ENCODE results near the gene CHEK2. TPM values are rescaled to one million over a fixed set of nuclear protein-coding genes. Genes with fewer than 3 reads are reported as not detected.
"Not testable (repeated sequence)": the region's sequence is repeated elsewhere in the genome, so short reads cannot be mapped to it uniquely, and the experiment has no call there.

Gene CHEK2
- total RNA-seq, 1 experiment from 2014 or later = 61.1 TPM

DNA sequence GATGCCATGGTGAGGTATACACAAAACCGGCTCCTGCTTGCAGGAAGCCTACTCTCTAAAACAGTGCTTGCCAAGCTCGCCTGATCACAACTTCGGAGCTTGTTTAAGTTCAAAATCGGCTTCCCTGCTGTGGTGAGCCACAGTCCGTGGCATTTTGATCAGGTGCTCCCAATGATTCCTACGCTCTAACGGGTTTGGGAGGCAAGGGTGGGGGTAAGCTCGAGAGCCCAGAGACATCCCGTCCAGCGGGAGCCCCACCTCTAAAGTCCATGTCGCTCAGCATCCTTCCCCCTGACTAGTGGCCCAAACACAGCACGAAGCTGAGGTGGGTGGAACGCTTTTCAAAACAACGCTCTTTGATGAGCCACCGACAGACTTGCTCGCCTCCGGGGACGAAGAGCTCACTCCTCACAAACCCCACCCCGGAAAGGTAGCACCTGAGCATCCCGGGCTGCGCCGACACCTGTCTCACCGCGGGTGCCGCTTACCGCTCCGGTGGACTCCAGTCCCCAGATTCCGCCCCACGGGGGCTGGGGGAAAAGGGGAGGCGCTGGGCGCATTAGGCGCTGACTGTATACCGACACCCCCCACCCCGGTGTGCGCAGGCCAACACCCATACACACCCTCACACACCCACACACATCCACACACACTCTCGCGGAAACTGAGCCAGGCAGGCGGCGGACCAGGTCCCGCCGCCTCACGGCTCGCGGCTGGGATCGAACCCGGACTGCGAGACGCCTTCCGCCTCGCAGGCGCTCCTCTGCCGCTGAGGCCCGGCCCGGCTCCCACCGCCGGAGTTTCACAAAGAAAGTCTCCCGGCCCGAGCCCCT lies 62.6 kb downstream of the CHEK2 start:
- not testable (repeated sequence) for H3K27ac ChIP-seq (ENCODE audit: insufficient read length, low read depth, low read length); H3K27me3 ChIP-seq (ENCODE audit: insufficient read depth, low read length); H4K20me1 ChIP-seq (ENCODE audit: control insufficient read depth, insufficient read depth, insufficient read length); H3K23me2 ChIP-seq (ENCODE audit: insufficient read length, low read depth, low read length, poor library complexity, severe bottlenecking); H2BK5ac ChIP-seq (ENCODE audit: insufficient read length, low read length); H3K4me1 ChIP-seq (ENCODE audit: insufficient read depth, low read length); H3K56ac ChIP-seq (ENCODE audit: insufficient read length, low read depth, low read length); H4K8ac ChIP-seq (replicated peaks; ENCODE audit: insufficient read length, low read depth, low read length); H2BK120ac ChIP-seq (ENCODE audit: low read depth, low read length, poor library complexity, severe bottlenecking); H4K5ac ChIP-seq (ENCODE audit: insufficient read length, low read depth, low read length); H3K79me1 ChIP-seq (ENCODE audit: insufficient read depth, low read depth, low read length, poor library complexity, severe bottlenecking); H3K23ac ChIP-seq (ENCODE audit: insufficient read length, low read depth, low read length); H2BK12ac ChIP-seq (ENCODE audit: insufficient read length, low read depth, low read length); H2BK15ac ChIP-seq (ENCODE audit: low read depth, low read length); H3T11ph ChIP-seq (ENCODE audit: low read length); H3K4me1 Mint-ChIP-seq; H3K9me3 Mint-ChIP-seq; H3K36me3 Mint-ChIP-seq (ENCODE audit: insufficient read depth in 1 of 3, low read depth in 3 of 3); H2AK5ac ChIP-seq (ENCODE audit: insufficient read length, low read length); H4K91ac ChIP-seq (ENCODE audit: insufficient read length, low read depth, low read length); H2BK20ac ChIP-seq (ENCODE audit: low read depth, low read length, poor library complexity, severe bottlenecking); H2AFZ ChIP-seq (ENCODE audit: low read length); H3K4ac ChIP-seq (ENCODE audit: low read depth, low read length); H3K27ac Mint-ChIP-seq; H3K79me2 ChIP-seq (ENCODE audit: insufficient read depth, low read length); H3K9me3 ChIP-seq (ENCODE audit: control insufficient read depth, low read depth, low read length)
- H3K4me2 ChIP-seq (ENCODE audit: insufficient read depth, insufficient read length, low read length) = peak overlapping the region; percentile 51
- H3K14ac ChIP-seq (ENCODE audit: insufficient read depth, low read length) = peak overlapping the region; percentile 84; the same call in 1 of the 2 replicates
- no CpG with 5 or more reads among the region's 58 CpGs for WGBS (ENCODE audit: extremely low coverage, insufficient read length, low lambda C conversion rate)
- peak overlapping the region; percentile 77 to 88 for H3K4me3 Mint-ChIP-seq
- H3K18ac ChIP-seq (ENCODE audit: insufficient read length, low read depth, low read length) = peak overlapping the region; percentile 70
- H3K9ac ChIP-seq (ENCODE audit: extremely low read depth, insufficient read length, low read length) = peak overlapping the region; percentile 44
- DNase-seq = peak; percentile 35
- peaks cover 26% of the 10 kb centered on the region for H3K27me3 Mint-ChIP-seq (ENCODE audit: low read depth)

DNA sequence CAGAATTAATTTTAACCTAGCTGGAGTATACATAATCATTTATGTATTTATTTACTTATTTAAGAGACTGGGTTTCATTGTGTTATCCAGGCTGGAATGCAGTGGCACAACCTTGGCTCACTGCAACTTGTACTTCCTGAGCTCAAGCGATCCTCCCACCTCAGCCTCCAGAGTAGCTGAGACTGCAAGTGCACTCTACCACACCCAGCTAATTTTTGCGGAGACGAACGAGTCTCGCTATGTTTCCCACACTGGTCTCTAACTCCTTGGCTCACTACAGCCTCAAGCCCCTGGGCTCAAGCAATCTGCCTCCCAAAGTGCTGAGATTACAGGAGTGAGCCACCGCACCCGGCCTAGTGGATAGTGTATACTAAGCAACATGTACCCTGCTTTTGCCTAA lies 63.5 kb downstream of the CHEK2 start:
- H3K23ac ChIP-seq (ENCODE audit: insufficient read length, low read depth, low read length); H2BK5ac ChIP-seq (ENCODE audit: insufficient read length, low read length); H4K20me1 ChIP-seq (ENCODE audit: control insufficient read depth, insufficient read depth, insufficient read length); H2BK15ac ChIP-seq (ENCODE audit: low read depth, low read length); H4K5ac ChIP-seq (ENCODE audit: insufficient read length, low read depth, low read length); H3K9me3 Mint-ChIP-seq; H2AFZ ChIP-seq (ENCODE audit: low read length); H3K9ac ChIP-seq (ENCODE audit: extremely low read depth, insufficient read length, low read length); H3K36me3 Mint-ChIP-seq (ENCODE audit: insufficient read depth in 1 of 3, low read depth in 3 of 3); H4K91ac ChIP-seq (ENCODE audit: insufficient read length, low read depth, low read length); DNase-seq; H3K9me3 ChIP-seq (ENCODE audit: control insufficient read depth, low read depth, low read length); H2BK120ac ChIP-seq (ENCODE audit: low read depth, low read length, poor library complexity, severe bottlenecking); H3K56ac ChIP-seq (ENCODE audit: insufficient read length, low read depth, low read length); H3K14ac ChIP-seq (ENCODE audit: insufficient read depth, low read length); H3K18ac ChIP-seq (ENCODE audit: insufficient read length, low read depth, low read length); H3K4me1 Mint-ChIP-seq; H3K27ac ChIP-seq (ENCODE audit: insufficient read length, low read depth, low read length); H3K4ac ChIP-seq (ENCODE audit: low read depth, low read length); H3K27ac Mint-ChIP-seq; H2AK5ac ChIP-seq (ENCODE audit: insufficient read length, low read length); H3K4me1 ChIP-seq (ENCODE audit: insufficient read depth, low read length); H3K27me3 ChIP-seq (ENCODE audit: insufficient read depth, low read length); H3K79me2 ChIP-seq (ENCODE audit: insufficient read depth, low read length); H3K23me2 ChIP-seq (ENCODE audit: insufficient read length, low read depth, low read length, poor library complexity, severe bottlenecking); H3K79me1 ChIP-seq (ENCODE audit: insufficient read depth, low read depth, low read length, poor library complexity, severe bottlenecking); H3T11ph ChIP-seq (ENCODE audit: low read length); H2BK12ac ChIP-seq (ENCODE audit: insufficient read length, low read depth, low read length); H4K8ac ChIP-seq (replicated peaks; ENCODE audit: insufficient read length, low read depth, low read length); H2BK20ac ChIP-seq (ENCODE audit: low read depth, low read length, poor library complexity, severe bottlenecking); H3K4me2 ChIP-seq (ENCODE audit: insufficient read depth, insufficient read length, low read length): not testable (repeated sequence)
- WGBS (ENCODE audit: extremely low coverage, insufficient read length, low lambda C conversion rate) = no CpG with 5 or more reads among the region's 7 CpGs
- H3K4me3 Mint-ChIP-seq = peak overlapping the region; percentile 35 to 88; a peak in 4 of 5 replicates
- peaks cover 26% of the 10 kb centered on the region for H3K27me3 Mint-ChIP-seq (ENCODE audit: low read depth)

All from H9 (cell line).